H9 (cell line): ENCODE results near the gene KCMF1. TPM values are rescaled to one million over a fixed set of nuclear protein-coding genes. Genes with fewer than 3 reads are reported as not detected.

Experiments used
- DNase-seq: peaks from one replicate; pipeline ENCODE4 v3.0.0-alpha.2; 2017
- H2AFZ ChIP-seq: one replicate; pipeline ENCODE4 v1.6.1; 2013; ENCODE audit warnings: mild to moderate bottlenecking, low read length, control low read depth, moderate library complexity
- H2AK5ac ChIP-seq: 2 replicates; pipeline ENCODE4 v1.6.1; 2013; ENCODE audit warnings: low read length, control low read depth, mixed read lengths; ENCODE audit not compliant: insufficient read length
- H2BK120ac ChIP-seq: one replicate; pipeline ENCODE4 v1.6.1; 2013; ENCODE audit warnings: low read depth, mild to moderate bottlenecking, low read length, control low read depth, inconsistent platforms; ENCODE audit not compliant: poor library complexity, severe bottlenecking
- H2BK12ac ChIP-seq: 2 replicates; pipeline ENCODE4 v1.6.1; 2013; ENCODE audit warnings: low read length, control low read depth, mixed read lengths, low read depth; ENCODE audit not compliant: insufficient read length
- H2BK15ac ChIP-seq: 2 replicates; pipeline ENCODE4 v1.6.1; 2013; ENCODE audit warnings: low read depth, low read length, control low read depth
- H2BK20ac ChIP-seq: one replicate; pipeline ENCODE4 v1.6.1; 2013; ENCODE audit warnings: low read depth, mild to moderate bottlenecking, low read length, control low read depth, inconsistent platforms; ENCODE audit not compliant: poor library complexity, severe bottlenecking
- H2BK5ac ChIP-seq: 2 replicates; pipeline ENCODE4 v1.6.1; 2013; ENCODE audit warnings: low read length, control low read depth, mixed read lengths; ENCODE audit not compliant: insufficient read length
- H3K14ac ChIP-seq: 2 replicates; pipeline ENCODE4 v1.6.1; 2013; ENCODE audit warnings: low read length, control low read depth; ENCODE audit not compliant: insufficient read depth
- H3K18ac ChIP-seq: 2 replicates; pipeline ENCODE4 v1.6.1; 2013; ENCODE audit warnings: low read depth, mild to moderate bottlenecking, mixed read lengths, low read length, control low read depth; ENCODE audit not compliant: insufficient read length
- H3K23ac ChIP-seq: 2 replicates; pipeline ENCODE4 v1.6.1; 2013; ENCODE audit warnings: low read length, control low read depth, mixed read lengths, low read depth; ENCODE audit not compliant: insufficient read length
- H3K23me2 ChIP-seq: 2 replicates; pipeline ENCODE4 v1.6.1; 2013; ENCODE audit warnings: low read depth, mild to moderate bottlenecking, mixed read lengths, low read length, control low read depth; ENCODE audit not compliant: insufficient read length, poor library complexity, severe bottlenecking
- H3K27ac ChIP-seq: 2 replicates; pipeline ENCODE4 v1.5.1; 2013; ENCODE audit warnings: low read length, control low read depth, mixed read lengths, low read depth; ENCODE audit not compliant: insufficient read length
- H3K27me3 ChIP-seq: 2 replicates; pipeline ENCODE4 v1.6.1; 2013; ENCODE audit warnings: low read length, control low read depth, inconsistent platforms; ENCODE audit not compliant: insufficient read depth
- H3K4ac ChIP-seq: 2 replicates; pipeline ENCODE4 v1.6.1; 2013; ENCODE audit warnings: low read depth, mild to moderate bottlenecking, control low read depth, inconsistent platforms, low read length, moderate library complexity
- H3K4me1 ChIP-seq: 2 replicates; pipeline ENCODE4 v1.6.1; 2013; ENCODE audit warnings: low read length, control low read depth, inconsistent platforms; ENCODE audit not compliant: insufficient read depth
- H3K4me2 ChIP-seq: 2 replicates; pipeline ENCODE4 v1.6.1; 2013; ENCODE audit warnings: low read length, control low read depth, mixed read lengths; ENCODE audit not compliant: insufficient read length, insufficient read depth
- H3K56ac ChIP-seq: 2 replicates; pipeline ENCODE4 v1.6.1; 2013; ENCODE audit warnings: low read depth, mild to moderate bottlenecking, mixed read lengths, low read length, control low read depth; ENCODE audit not compliant: insufficient read length
- H3K79me1 ChIP-seq: 2 replicates; pipeline ENCODE4 v1.6.1; 2013; ENCODE audit warnings: low read depth, mild to moderate bottlenecking, moderate library complexity, low read length, control low read depth, inconsistent platforms; ENCODE audit not compliant: insufficient read depth, poor library complexity, severe bottlenecking
- H3K79me2 ChIP-seq: 2 replicates; pipeline ENCODE4 v1.6.1; 2013; ENCODE audit warnings: low read length, control low read depth, inconsistent platforms; ENCODE audit not compliant: insufficient read depth
- H3K9ac ChIP-seq: 2 replicates; pipeline ENCODE4 v1.6.1; 2013; ENCODE audit warnings: low read length, control low read depth, mixed read lengths; ENCODE audit not compliant: insufficient read length; ENCODE audit errors: extremely low read depth
- H3K9me3 ChIP-seq: one replicate; pipeline ENCODE4 v1.6.1; 2013; ENCODE audit warnings: low read depth, low read length, inconsistent platforms; ENCODE audit not compliant: control insufficient read depth
- H3T11ph ChIP-seq: one replicate; pipeline ENCODE4 v1.6.1; 2013; ENCODE audit warnings: mild to moderate bottlenecking, low read length, control low read depth, inconsistent platforms
- H4K20me1 ChIP-seq: one replicate; pipeline ENCODE4 v1.6.1; 2013; ENCODE audit not compliant: control insufficient read depth, insufficient read length, insufficient read depth
- H4K5ac ChIP-seq: 2 replicates; pipeline ENCODE4 v1.6.1; 2013; ENCODE audit warnings: low read depth, mild to moderate bottlenecking, mixed read lengths, low read length, control low read depth; ENCODE audit not compliant: insufficient read length
- H4K8ac ChIP-seq: replicated peaks from 2 replicates; pipeline ENCODE4 v1.6.1; 2013; ENCODE audit warnings: low read length, control low read depth, mixed read lengths, low read depth; ENCODE audit not compliant: insufficient read length
- H4K91ac ChIP-seq: 2 replicates; pipeline ENCODE4 v1.6.1; 2013; ENCODE audit warnings: low read depth, mild to moderate bottlenecking, moderate library complexity, mixed read lengths, low read length, control low read depth; ENCODE audit not compliant: insufficient read length
- H3K27ac Mint-ChIP-seq, 3 experiments: 2 replicates in 2 of 3; 3 replicates in 1 of 3; pipeline ENCODE4 v1.8.0; 2020 to 2021; ENCODE audit warnings: mixed read lengths in 3 of 3, mild to moderate bottlenecking in 1 of 3, moderate library complexity in 1 of 3
- H3K27me3 Mint-ChIP-seq: 2 replicates; pipeline ENCODE4 v1.8.0; 2021; ENCODE audit warnings: low read depth, mild to moderate bottlenecking, moderate library complexity, mixed read lengths
- H3K36me3 Mint-ChIP-seq, 3 experiments: 2 replicates in 2 of 3; 3 replicates in 1 of 3; pipeline ENCODE4 v1.8.0; 2020 to 2021; ENCODE audit warnings: low read depth in 3 of 3, mixed read lengths in 3 of 3; ENCODE audit not compliant: insufficient read depth in 1 of 3
- H3K4me1 Mint-ChIP-seq, 2 experiments: 2 replicates each; pipeline ENCODE4 v1.8.0; 2020; ENCODE audit warnings: mixed read lengths in 2 of 2
- H3K4me3 Mint-ChIP-seq, 2 experiments: 2 replicates in 1 of 2; 3 replicates in 1 of 2; pipeline ENCODE4 v1.8.0; 2020 to 2021; ENCODE audit warnings: mild to moderate bottlenecking in 2 of 2, mixed read lengths in 2 of 2, moderate library complexity in 1 of 2
- H3K9me3 Mint-ChIP-seq, 2 experiments: 2 replicates in 1 of 2; 3 replicates in 1 of 2; pipeline ENCODE4 v1.8.0; 2020; ENCODE audit warnings: mild to moderate bottlenecking in 2 of 2, mixed read lengths in 2 of 2, moderate library complexity in 1 of 2
- WGBS: extraction: QIAGEN DNeasy Blood & Tissue Kit; methylation state at CpG from one replicate; pipeline ENCODE4 v1.1.7; 2013; ENCODE audit warnings: missing lambda C conversion rate, low lambda C conversion rate, mixed read lengths; ENCODE audit not compliant: insufficient read length; ENCODE audit errors: extremely low coverage; 5-methylcytosine and 5-hydroxymethylcytosine counted together
- total RNA-seq: library from RNA; stranded (reverse); gene quantifications from 2 replicates; pipeline ENCODE4 v1.2.1, GENCODE V29; 2021
- TF ChIP-seq, protein P1 (sequence below): fragments of 200-600 bp; sonication (generic); conservative IDR thresholded peaks from 3 replicates; pipeline ENCODE4 v1.8.0; 2021; ENCODE audit warnings: antibody characterized with exemption, mild to moderate bottlenecking

Gene KCMF1
- total RNA-seq, 1 experiment from 2014 or later = 113 TPM

DNA sequence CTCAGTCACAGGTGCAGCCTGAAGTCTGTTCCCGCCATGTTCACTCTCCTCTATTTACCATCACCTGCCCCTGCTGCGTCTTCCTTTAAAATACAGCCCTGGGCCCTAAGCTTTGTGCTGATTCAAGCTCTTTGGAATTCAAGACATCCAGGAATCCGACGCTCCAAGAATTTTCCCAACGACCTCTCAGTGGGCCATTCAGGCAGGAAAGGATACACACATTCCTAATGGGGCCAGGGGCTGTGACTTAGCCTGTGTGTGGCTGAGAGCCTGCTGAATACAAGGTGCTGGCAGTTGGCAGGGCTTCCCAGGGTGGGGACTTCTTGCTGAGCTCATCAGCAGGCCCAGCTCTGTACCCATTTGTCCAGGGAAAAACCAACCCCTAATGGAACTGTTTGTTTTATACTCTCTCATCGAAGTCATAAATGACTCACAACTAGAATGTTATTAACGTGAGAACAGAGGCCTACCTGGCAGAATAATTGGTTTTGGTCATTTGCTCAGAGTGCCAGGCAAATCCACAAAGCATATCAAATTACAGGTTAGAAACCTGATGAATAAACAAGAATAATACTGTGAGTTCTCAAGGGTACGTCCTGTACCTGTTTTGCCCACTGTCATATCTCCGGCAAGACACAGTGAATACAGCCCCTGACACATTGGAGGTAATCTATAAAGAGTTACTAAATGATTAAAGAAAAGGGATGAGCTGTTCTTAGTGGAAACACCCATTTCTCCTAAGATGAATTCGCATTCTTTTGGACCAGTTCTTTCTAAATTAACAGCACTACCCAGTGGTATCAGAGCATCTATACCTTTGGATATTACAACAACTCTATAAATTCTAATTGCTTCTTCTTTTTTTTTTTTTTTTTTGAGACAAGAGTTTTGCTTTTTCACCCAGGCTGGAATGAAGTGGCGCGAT is 12.6 kb upstream of the KCMF1 start:
- no peaks in the 10 kb centered on the region for H3K9me3 Mint-ChIP-seq
- Histone ChIP-seq H2AK5ac (peak overlapping the region; percentile 66), H3K79me2 (no peaks in the 10 kb centered on the region), H4K91ac (no peak overlapping the region), H3K27me3 (no peaks in the 10 kb centered on the region), H3K14ac (no peak overlapping the region), H3K18ac (peak overlapping the region; percentile 78), H3K23ac (no peak overlapping the region), H3K4me2 (peak overlapping the region; percentile 53), H2BK20ac (no peak overlapping the region), H3K27ac (peak overlapping the region; percentile 99), H4K8ac (no peak overlapping the region), H3K56ac (no peak overlapping the region), H2BK5ac (peak overlapping the region; percentile 88), H2BK12ac (peak overlapping the region; percentile 71), H3T11ph (peak overlapping the region; percentile 60), H3K4me1 (peaks cover 16% of the 10 kb centered on the region; the same call in 1 of the 2 replicates), H3K9me3 (no peaks in the 10 kb centered on the region), H2BK120ac (peak overlapping the region; percentile 94), H4K5ac (no peak overlapping the region), H3K4ac (peak overlapping the region; percentile 27; the same call in 1 of the 2 replicates), H4K20me1 (no peaks in the 10 kb centered on the region), H2BK15ac (no peak overlapping the region), H2AFZ (no peak overlapping the region), H3K23me2 (no peaks in the 10 kb centered on the region), H3K9ac (peak overlapping the region; percentile 62), H3K79me1 (no peaks in the 10 kb centered on the region)
- H3K4me3 Mint-ChIP-seq = peak overlapping the region; percentile 43 to 74
- peaks cover 7 to 19% (median 16%) of the 10 kb centered on the region in 3 experiments for H3K36me3 Mint-ChIP-seq
- H3K27me3 Mint-ChIP-seq = peaks cover 2% of the 10 kb centered on the region
- TF ChIP-seq, protein P1, sequence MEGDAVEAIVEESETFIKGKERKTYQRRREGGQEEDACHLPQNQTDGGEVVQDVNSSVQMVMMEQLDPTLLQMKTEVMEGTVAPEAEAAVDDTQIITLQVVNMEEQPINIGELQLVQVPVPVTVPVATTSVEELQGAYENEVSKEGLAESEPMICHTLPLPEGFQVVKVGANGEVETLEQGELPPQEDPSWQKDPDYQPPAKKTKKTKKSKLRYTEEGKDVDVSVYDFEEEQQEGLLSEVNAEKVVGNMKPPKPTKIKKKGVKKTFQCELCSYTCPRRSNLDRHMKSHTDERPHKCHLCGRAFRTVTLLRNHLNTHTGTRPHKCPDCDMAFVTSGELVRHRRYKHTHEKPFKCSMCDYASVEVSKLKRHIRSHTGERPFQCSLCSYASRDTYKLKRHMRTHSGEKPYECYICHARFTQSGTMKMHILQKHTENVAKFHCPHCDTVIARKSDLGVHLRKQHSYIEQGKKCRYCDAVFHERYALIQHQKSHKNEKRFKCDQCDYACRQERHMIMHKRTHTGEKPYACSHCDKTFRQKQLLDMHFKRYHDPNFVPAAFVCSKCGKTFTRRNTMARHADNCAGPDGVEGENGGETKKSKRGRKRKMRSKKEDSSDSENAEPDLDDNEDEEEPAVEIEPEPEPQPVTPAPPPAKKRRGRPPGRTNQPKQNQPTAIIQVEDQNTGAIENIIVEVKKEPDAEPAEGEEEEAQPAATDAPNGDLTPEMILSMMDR = no peak
- H3K27ac Mint-ChIP-seq = peak overlapping the region; percentile 98 to 100 (median 100)
- WGBS = no CpG with 5 or more reads among the region's 12 CpGs
- DNase-seq = peak; percentile 98
- peaks cover 65 to 71% of the 10 kb centered on the region in 2 experiments for H3K4me1 Mint-ChIP-seq
